ENCODE data around the gene ROGDI. TPM values are rescaled to one million over a fixed set of nuclear protein-coding genes. Genes with fewer than 3 reads are reported as not detected.

Gene ROGDI
- total and polyA plus RNA-seq, 2 donors (not counting 1 experiment from before 2014, with no cell fraction given) = 9.2 to 31.9 TPM

GRCh38 chr16:4788910-4789309, 13.5 kb downstream of the ROGDI start:
- no peak overlapping the region for H3K27ac Mint-ChIP-seq
- Histone ChIP-seq H3K4me2 (replicated peaks; ENCODE audit: low read depth, low read length, poor library complexity, severe bottlenecking) (no peak overlapping the region), H3K27ac (ENCODE audit: low read length in 2 of 2) (no peak overlapping the region), H4K20me1 (ENCODE audit: control insufficient read depth, insufficient read depth, low read length, poor library complexity, severe bottlenecking) (no peaks in the 10 kb centered on the region), H3K79me2 (ENCODE audit: control insufficient read depth, insufficient read depth, low read length) (no peaks in the 10 kb centered on the region), H3K4me3 (ENCODE audit: control extremely low read depth in 1 of 5, extremely low read depth in 1 of 5, insufficient read depth in 1 of 5, low read depth in 2 of 5, low read length in 4 of 5) (no peak overlapping the region), H3K9ac (ENCODE audit: low read length) (no peak overlapping the region), H3K9me3 (ENCODE audit: control extremely low read depth in 1 of 3, control insufficient read depth in 2 of 3, insufficient read depth in 1 of 3, low read length in 2 of 3) (no peaks in the 10 kb centered on the region), H2AFZ (ENCODE audit: insufficient read depth, low read depth, low read length, poor library complexity, severe bottlenecking) (no peak overlapping the region), H3K27me3 (replicated peaks in 1 of 4; ENCODE audit: control extremely low read depth in 1 of 4, control insufficient read depth in 3 of 4, insufficient read depth in 4 of 4, low read length in 3 of 4) (peaks cover 0 to 6% (median 0%) of the 10 kb centered on the region in 4 experiments), H3K36me3 (replicated peaks in 1 of 2; ENCODE audit: control extremely low read depth in 1 of 2, control insufficient read depth in 1 of 2, extremely low read depth in 1 of 2, insufficient read depth in 2 of 2, low read length in 1 of 2) (no peaks in the 10 kb centered on the region), H3K4me1 (ENCODE audit: control insufficient read depth in 2 of 2, insufficient read depth in 2 of 2, low read length in 2 of 2) (no peaks in the 10 kb centered on the region)
- TF ChIP-seq CTCF (IDR thresholded peaks at IDR 0.05) (no peak), EZH2 (IDR thresholded peaks at IDR 0.05; ENCODE audit: borderline replicate concordance, insufficient read depth, low read depth, low read length, poor library complexity, severe bottlenecking) (no peak)
- H3K4me3 Mint-ChIP-seq = no peak overlapping the region
- DNase-seq (no peak), ATAC-seq (ENCODE audit: low read depth) (no peak)
- 92% methylated on average over 4 of the region's 7 CpGs for WGBS (ENCODE audit: insufficient coverage)
- H3K27me3 Mint-ChIP-seq = no peaks in the 10 kb centered on the region
- POLR2A ChIA-PET = no interaction called here
- CTCF ChIA-PET = no interaction called here
- intact Hi-C loops (cut with micrococcal nuclease) = no loop called here
- H3K9me3 Mint-ChIP-seq (ENCODE audit: insufficient read depth) = no peaks in the 10 kb centered on the region
- H3K4me1 Mint-ChIP-seq = no peaks in the 10 kb centered on the region

GRCh38 chr16:4788489-4788889, 13.9 kb downstream of the ROGDI start:
- H3K4me1 Mint-ChIP-seq = no peaks in the 10 kb centered on the region
- intact Hi-C loops (cut with micrococcal nuclease) = no loop called here
- H3K36me3 ChIP-seq (replicated peaks in 1 of 2; ENCODE audit: control extremely low read depth in 1 of 2, control insufficient read depth in 1 of 2, extremely low read depth in 1 of 2, insufficient read depth in 2 of 2, low read length in 1 of 2) = no peaks in the 10 kb centered on the region
- no peak overlapping the region for H3K27ac ChIP-seq (ENCODE audit: low read length in 2 of 2)
- H3K9me3 ChIP-seq (ENCODE audit: control extremely low read depth in 1 of 3, control insufficient read depth in 2 of 3, insufficient read depth in 1 of 3, low read length in 2 of 3) = no peaks in the 10 kb centered on the region
- no peaks in the 10 kb centered on the region for H3K4me1 ChIP-seq (ENCODE audit: control insufficient read depth in 2 of 2, insufficient read depth in 2 of 2, low read length in 2 of 2)
- CTCF ChIA-PET = no interaction called here
- no peaks in the 10 kb centered on the region for H4K20me1 ChIP-seq (ENCODE audit: control insufficient read depth, insufficient read depth, low read length, poor library complexity, severe bottlenecking)
- no peak overlapping the region for H2AFZ ChIP-seq (ENCODE audit: insufficient read depth, low read depth, low read length, poor library complexity, severe bottlenecking)
- no peak for ATAC-seq (ENCODE audit: low read depth)
- no peak overlapping the region for H3K9ac ChIP-seq (ENCODE audit: low read length)
- H3K27me3 Mint-ChIP-seq = no peaks in the 10 kb centered on the region
- peaks cover 0 to 6% (median 0%) of the 10 kb centered on the region in 4 experiments for H3K27me3 ChIP-seq (replicated peaks in 1 of 4; ENCODE audit: control extremely low read depth in 1 of 4, control insufficient read depth in 3 of 4, insufficient read depth in 4 of 4, low read length in 3 of 4)
- TF ChIP-seq EZH2 (IDR thresholded peaks at IDR 0.05; ENCODE audit: borderline replicate concordance, insufficient read depth, low read depth, low read length, poor library complexity, severe bottlenecking) (no peak), CTCF (IDR thresholded peaks at IDR 0.05) (no peak)
- POLR2A ChIA-PET = no interaction called here
- no peaks in the 10 kb centered on the region for H3K9me3 Mint-ChIP-seq (ENCODE audit: insufficient read depth)
- no peak overlapping the region for H3K4me3 ChIP-seq (ENCODE audit: control extremely low read depth in 1 of 5, extremely low read depth in 1 of 5, insufficient read depth in 1 of 5, low read depth in 2 of 5, low read length in 4 of 5)
- H3K79me2 ChIP-seq (ENCODE audit: control insufficient read depth, insufficient read depth, low read length) = no peaks in the 10 kb centered on the region
- no peak overlapping the region for H3K4me2 ChIP-seq (replicated peaks; ENCODE audit: low read depth, low read length, poor library complexity, severe bottlenecking)
- no peak overlapping the region for H3K4me3 Mint-ChIP-seq
- DNase-seq = no peak
- WGBS (ENCODE audit: insufficient coverage) = 87% methylated on average over 2 of the region's 9 CpGs
- H3K27ac Mint-ChIP-seq = no peak overlapping the region
